HG03135 (cell line): ENCODE results near the gene MAST2.
"Not testable (repeated sequence)": the region's sequence is repeated elsewhere in the genome, so short reads cannot be mapped to it uniquely, and the experiment has no call there.

Source experiments
- ATAC-seq: cut with Tn5 transposase; IDR thresholded peaks from one replicate; pipeline ENCODE4 v1.9.1; 2021; ENCODE audit warnings: mild to moderate bottlenecking, moderate library complexity; ENCODE audit not compliant: unreplicated experiment

Gene MAST2

DNA sequence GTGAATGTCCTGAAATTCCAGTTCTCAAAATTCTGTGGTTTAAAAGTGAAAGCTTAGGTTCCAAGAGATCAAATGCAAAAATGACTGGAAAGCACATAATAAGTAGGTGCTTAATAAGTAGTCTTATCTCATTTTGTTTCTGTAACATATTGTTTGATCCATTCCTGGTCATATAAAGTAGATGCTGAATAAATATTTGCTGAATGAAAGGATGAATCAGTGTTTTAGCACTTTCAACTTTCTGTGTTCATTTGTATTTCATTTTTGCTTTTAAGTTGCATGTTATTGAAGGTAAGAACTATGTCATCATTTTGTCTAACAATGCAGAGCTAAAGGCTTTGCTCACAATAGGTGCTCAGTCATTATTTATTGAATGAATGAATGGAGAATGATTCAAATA lies 6.3 kb downstream of the MAST2 start:
- no peak for ATAC-seq

DNA sequence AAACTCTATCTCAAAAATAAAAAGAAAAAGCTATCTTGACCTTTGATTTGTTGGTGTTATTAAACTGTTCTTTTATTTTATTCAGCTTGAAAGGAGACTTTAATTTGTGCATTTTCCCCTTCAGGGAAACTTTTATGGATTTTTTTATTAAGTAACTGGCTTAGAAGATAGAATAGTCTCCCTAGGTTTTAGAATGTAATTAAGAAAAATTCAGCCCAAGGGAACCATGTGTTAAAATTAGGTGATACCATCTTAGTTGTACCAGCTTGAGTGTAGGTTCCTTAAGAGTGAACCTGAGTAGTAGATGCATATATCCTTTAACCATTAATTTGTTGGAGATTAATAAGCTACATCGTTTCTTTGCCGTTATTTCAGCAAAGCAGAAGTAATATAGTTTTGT lies 11.4 kb downstream of the MAST2 start:
- ATAC-seq = no peak

DNA sequence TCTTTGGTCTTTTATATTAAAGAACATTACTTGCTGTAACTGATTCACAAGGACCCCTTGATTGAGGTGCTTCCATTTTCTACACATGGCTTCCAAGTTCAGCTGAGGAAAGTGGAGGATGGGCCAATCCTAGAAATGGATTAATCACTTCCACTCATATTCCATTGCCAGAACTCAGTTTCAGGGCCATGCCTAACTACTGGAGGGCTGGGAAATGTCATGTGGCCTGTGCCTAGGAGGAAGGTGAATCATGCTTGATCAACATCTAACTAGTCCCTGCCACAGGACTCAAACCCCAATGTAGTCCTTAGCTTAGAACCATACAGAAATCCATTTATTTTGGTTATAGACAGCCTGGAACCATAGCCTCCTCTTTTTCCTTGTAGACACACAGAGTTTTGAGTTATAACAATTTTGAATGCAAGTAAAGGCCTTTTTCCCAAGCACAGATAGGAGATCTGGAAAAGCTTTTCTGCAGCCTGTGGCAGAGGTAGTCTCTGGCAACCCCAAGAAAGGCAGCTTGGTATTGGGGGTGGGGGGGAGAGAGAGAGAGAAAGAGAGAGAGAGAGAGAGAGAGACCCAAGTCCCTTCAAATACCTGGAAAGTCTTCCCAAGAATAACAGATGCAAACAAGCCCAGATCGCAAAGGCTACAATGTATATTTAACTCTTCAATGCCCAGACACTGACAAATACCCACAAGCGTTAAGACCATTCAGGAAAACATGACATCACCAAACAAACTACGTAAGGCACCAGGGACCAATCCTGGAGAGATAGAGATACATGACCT lies 12.5 kb downstream of the MAST2 start:
- no peak for ATAC-seq

DNA sequence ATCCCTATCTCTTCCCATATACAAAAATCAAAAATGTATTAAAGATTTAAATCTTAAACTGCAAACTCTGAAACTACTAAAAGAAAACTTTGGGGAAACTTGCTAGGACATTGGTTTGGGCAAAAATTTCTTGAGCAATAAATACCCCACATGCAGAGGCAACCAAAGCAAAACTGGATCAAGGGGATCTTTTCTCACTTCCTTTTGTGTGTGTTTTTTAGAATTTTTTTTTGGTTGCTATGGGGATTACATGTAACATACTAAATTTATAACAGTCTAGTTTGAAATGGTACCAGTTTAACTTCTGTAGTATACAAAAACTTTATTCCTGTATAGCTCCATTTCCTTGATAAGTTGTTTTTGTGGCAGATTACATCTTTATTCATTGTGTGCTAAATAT lies 16.8 kb downstream of the MAST2 start:
- no peak for ATAC-seq

DNA sequence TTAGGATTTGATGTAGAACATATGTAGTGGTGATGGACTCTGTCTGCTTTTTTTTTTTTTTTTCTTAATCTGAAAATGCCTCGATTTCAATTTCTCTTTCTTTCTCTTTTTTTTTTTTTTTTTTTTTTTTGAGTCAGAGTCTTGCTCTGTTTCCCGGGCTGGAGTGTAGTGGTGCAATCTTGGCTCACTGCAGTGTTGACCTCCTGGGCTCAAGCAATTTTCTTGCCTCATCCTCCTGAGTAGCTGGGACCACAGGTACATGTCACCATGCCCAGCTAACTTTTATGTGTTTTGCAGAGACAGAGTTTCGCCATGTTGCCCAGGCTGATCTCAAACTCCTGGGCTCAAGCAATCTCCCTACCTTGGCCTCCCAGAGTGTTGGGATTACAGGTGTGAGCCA lies 17.4 kb downstream of the MAST2 start:
- ATAC-seq = no peak

DNA sequence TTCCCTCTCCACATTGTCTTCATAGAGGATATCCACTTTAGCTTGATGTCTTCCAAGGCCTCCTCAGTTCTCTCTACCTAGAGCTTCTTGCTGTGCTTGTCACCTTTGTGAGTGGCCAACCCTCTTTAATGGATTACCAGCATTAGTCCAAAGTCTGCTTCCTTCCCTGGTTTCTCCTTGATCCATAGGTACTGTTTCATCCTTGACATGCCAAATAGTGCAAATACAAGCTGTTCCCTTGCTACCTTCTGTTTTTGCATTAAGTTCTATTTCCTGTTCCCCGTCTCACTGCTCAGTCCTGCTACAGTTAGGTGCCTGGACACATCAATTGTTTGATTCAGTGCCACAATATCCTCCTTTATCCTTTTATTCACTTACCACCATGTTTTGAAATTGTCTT lies 19.2 kb downstream of the MAST2 start:
- no peak for ATAC-seq

DNA sequence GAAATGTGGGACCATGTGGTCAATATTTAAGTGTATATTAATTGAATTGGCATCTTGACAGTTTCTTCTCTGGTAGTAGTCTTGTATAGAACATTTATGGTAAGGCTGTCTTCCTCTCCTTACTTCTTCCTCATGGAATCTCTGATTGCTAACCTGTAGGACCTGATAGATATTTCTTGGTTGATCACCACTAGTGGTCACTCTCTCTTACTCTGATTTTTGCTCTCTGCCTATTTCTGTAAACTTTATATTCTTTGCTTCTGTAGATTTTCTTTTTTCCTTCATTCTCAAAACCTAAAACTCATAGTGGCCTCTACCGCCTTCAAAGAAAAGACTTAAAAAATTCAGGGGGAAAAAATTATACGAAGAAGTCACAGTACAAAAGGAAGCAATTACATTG lies 21.2 kb downstream of the MAST2 start:
- no peak for ATAC-seq

DNA sequence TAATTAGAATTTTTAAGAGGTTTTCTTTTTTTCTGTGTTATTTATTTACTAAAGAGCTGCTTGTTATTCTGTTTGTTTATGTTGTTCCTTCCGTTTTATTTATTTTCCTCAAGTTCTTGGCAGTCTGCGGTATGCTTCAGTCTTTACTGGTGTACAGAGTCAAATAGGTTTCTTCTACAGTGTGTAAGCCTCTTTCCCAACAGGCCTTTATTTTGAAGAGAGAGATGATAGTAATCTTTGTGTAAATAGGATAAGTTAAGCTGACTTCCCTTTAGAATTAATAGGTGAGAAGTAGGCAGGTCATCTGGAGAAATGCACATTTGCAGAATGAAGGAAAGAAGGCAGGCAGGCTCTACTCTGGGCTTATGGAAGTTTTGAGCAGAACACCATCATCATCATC lies 23.8 kb downstream of the MAST2 start:
- ATAC-seq = no peak

DNA sequence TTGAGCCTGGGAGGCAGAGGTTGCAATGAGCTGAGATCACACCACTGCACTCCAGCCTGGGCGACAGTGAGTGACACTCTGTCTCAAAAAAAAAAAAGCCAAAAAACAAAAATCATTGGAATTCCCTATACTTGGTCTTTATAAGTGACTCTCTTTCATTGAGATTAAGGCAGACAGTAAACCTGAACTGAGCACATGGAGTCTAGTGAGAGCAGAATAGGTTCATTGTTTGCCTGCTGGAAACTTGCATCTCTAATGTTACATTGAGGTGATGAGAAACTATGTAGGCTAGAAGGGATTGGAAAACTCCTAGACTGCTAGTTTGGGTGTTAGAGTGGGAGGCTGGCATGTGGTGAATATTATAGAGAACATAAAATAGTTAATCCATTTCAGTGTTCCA lies 25.4 kb downstream of the MAST2 start:
- ATAC-seq = no peak

DNA sequence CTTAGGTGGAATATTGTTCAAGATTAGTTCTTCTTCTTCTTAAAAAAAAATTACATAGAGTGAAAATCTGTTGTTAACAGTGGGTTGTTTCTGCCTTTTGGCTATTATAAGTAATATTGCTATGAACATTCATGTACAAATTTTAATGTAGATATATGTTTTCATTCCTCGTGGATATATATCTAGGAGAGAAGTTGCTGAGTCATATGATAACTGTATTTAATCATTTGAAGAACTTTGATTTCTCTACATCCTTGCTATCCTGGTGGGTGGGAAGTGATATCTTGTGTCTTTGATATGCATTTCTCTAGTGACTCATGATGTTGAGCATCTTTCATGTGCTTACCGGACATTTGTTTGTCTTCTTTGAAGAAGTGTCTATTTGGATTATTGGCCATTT lies 29.9 kb downstream of the MAST2 start:
- no peak for ATAC-seq

DNA sequence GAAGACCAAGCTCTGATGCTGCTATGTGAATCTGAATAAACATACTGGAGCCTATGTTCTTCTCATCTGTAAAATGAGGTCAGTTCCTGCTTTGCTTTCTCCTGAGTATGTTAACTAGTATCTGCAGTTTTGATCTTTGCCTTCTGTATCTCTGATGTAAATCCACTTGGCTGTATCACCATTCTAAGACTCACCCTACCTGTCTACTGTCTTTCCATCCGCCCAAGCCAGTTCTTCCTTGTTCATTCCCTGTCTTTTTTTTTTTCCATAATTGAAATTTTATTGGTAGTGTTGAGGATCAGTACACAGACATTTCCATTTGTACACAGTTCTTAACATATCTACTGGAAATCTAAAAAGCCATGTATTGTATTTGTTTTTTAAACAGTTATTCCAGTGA lies 31.3 kb downstream of the MAST2 start:
- no peak for ATAC-seq

DNA sequence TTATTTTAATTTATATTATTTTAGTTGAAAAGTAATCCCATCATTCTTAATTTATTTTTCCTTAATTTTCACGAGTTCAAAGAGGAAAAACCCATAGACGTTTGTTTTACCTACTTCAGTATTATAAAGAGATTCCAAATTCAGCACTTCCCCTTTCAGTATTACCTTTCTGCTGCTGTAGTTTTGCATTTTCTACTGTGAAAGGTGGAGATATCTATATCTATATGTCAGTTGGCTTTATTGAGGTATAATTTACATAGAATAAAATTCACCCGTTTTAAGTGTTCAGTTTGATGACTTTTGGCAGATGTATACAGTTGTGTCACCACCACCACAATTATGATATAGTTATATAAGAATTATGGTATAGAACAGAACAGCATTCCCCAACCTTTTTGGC lies 33.0 kb downstream of the MAST2 start:
- no peak for ATAC-seq

DNA sequence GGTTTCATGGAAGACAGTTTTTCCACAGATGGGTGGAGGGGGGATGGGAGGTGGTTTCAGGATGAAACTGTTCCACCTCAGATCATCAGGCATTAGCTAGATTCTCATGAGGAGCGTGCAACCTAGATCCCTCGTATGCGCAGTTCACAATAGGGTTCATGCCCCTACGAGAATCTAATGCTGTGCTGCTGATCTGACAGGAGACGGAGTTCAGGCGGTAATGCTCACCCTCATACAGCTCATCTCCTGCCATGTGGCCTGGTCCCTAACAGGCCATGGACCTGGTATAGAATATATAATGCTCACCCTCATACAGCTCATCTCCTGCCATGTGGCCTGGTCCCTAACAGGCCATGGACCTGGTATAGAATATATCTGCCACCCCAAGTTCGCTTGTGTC lies 33.4 kb downstream of the MAST2 start:
- ATAC-seq = not testable (repeated sequence)

DNA sequence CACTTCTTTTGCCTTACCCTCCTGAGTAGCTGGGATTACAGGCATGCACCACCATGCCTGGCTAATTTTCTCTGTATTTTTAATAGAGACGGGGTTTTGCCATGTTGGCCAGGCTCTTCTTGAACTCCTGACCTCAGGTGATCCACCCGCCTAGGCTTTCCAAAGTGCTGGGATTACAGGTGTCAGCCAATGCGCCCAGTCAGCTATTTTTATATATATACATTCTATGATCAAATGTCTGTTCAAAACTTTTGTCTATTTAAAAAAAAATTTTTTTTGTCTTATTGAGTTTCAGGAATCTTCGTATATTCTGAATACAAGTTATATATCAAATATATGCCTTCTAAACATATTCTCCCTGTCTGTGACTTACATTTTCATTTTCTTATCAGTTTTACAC lies 34.9 kb downstream of the MAST2 start:
- ATAC-seq = not testable (repeated sequence)

DNA sequence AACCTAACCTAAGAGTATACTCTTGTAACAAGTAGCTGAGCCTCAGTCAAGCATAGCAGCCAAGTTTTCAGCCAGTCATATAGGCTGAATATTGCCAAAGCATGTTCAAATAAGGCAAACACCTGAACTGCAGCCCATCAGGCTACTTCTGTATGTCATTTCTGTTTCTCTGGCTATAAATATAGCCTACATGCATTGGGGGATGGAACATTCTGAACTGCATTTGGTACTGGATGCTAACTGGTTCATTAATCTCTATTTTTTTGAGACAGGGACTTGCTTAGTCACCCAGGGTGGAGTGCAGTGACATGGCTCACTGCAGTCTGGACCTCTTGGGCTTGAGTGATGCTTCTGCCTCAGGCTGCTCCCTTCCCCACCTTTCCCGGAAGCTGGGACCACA lies 37.3 kb downstream of the MAST2 start:
- no peak for ATAC-seq

DNA sequence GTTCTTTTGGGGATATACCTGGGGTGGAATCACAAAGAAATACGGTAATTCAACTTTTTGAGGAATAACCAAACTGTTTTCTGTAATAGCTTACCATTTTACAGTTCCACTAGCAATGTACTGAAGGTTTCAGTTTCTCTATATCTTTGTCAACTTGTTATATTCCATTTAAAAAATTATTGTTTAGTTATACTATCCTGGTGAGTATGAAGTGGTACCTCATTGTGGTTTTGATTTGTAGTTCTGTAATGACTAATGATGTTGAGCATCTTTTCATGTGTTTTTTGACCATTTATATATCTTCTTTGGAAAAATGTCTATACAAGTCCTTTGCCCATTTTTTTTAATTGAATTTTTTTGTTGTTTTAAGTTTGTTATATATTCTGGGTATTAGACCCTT lies 39.4 kb downstream of the MAST2 start:
- no peak for ATAC-seq

DNA sequence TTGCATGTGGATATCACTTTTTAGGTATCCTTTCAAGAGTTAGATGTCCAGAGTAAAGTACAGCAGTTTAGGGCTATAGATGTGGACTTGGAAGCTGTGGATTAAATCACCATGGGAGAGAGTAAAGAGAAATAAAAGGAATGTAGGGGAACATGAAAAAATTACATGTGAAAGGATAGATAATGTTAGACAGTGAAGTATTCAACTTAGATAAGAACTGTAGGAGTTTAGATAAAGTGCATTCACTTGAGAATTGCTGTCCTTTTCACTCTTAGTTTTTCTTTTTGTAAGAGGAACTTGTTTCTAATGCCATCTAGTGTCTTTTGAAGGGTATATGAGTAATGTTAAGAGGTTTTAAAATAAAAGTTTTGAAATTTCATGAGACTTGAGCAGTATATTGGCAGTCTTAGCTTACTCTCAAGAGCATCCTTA lies 40.1 kb downstream of the MAST2 start:
- no peak for ATAC-seq

DNA sequence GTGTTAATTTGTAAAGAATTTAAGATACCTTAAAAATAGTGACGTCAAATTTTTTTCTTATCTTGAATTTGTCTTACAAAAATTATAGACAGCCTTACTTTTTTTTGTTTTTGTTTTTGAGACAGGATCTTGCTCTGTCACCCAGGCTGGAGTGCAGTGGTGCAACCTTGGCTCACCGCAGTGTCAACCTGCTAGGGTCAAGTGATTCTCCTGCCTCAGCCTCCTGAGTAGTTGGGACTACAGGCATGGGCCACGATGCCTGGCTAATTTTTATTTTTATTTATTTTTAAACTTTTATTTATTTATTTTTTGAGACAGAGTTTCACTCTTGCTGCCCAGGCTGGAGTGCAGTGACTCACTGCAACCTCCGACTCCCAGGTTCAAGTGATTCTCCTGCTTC lies 40.6 kb downstream of the MAST2 start:
- not testable (repeated sequence) for ATAC-seq

DNA sequence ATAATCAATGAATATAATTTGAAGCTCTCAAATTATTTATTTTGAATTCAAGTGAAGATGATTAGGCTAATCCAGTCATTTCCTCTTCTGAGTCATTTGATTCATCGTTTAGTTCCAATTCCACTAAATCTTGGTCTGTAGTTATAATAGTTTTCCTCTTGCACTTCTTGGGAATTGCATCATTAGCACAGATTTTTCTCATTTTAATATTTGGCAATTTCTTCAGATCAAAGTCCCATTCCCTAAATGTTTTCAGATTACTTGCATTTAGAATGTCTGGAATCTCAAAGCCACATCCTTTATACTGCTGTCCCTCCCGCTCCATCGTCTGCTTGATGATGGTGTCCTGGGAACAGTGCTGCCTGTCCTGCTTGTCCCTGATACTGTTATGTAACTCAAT lies 43.5 kb downstream of the MAST2 start:
- ATAC-seq = no peak

DNA sequence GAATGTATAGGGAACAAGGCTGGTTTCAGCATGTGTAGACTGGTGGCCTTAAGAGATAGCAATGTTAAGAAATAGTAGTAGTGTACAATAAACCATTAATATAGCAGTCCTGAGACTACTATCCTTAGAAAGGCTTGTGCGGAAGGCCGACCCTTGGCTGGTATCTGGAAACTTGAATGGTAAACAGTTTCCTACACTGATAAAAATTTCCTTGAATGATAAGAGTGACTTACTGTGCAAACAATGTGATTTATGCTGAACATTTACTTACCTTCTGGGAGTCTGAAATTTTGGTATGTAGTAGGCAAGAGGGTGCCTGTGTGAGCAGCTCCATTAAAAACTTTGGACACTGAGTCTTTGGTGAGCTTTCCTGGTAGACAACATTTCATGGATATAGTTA lies 44.7 kb downstream of the MAST2 start:
- no peak for ATAC-seq

DNA sequence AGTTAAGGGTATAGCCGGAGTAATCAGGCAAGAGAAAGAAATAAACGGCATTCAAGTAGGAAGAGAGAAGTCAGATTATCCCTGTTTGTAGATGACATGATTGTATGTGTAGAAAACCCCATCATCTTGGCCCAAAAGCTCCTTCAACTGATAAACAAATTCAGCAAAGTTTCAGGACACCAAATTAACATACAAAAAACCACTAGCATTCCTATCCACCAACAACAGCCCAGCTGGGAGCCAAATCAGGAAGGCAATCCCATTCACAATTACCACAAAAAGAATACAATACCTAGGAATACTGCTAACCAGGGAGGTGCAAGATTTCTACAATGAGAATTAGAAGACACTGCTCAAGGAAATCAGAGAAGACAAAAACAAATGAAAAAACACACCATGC lies 45.3 kb downstream of the MAST2 start:
- ATAC-seq = no peak

DNA sequence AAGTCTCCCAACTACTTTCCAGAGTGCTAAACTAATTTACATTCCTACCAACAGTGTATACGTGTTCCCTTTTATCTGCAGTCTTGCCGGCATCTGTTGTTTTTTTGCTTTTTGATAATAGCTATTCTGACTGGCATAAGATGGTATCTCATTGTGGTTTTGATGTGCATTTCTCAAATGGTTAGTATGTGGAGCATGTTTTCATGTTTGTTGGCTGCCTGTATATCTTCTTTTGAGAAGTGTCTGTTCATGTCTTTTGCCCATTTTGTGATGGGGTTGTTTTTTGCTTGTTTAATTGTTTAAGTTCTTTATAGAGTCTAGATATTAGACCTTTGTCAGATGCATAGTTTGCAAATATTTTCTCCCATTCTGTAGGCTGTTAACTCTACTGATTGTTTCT lies 46.6 kb downstream of the MAST2 start:
- no peak for ATAC-seq

DNA sequence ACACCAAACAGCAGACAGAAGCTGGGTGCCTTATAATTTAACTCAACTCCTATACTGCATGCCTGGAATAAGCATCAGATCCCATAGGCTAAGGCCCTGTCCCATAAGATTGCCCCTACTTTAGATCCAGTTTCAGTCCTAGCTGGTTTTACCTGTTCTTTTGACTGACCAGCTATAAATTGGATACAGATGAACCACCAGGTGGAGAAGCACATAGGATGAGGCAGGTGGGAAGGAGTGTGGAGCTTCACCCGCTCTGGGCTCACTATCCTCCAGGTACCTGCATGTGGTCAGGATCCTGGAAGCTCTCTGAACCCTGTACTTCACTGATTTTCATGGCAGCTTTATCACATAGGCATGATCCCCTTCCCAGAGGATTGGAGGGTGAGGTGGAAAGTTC lies 51.3 kb downstream of the MAST2 start:
- no peak for ATAC-seq
